K562 (cell line): ENCODE results near the gene CCDC7. TPM values are rescaled to one million over a fixed set of nuclear protein-coding genes. Genes with fewer than 3 reads are reported as not detected.

ENCODE experiments used
- GMEB1 ChIP-seq: fragments of 250-450 bp; sonication (Bioruptor Pico); IDR thresholded peaks from 2 replicates; pipeline ENCODE4 v1.4.0; 2020; ENCODE audit warnings: mild to moderate bottlenecking
- JUNB ChIP-seq: fragments of 450-650 bp; formaldehyde crosslinking; conservative IDR thresholded peaks from 2 replicates; pipeline ENCODE4 v1.4.0; 2020; ENCODE audit warnings: mild to moderate bottlenecking
- MGA ChIP-seq: fragments of 450-650 bp; IDR thresholded peaks from 2 replicates; pipeline ENCODE4 v1.6.1; 2016; ENCODE audit warnings: mild to moderate bottlenecking, moderate library complexity
- NEUROD1 ChIP-seq: fragments of 150-350 bp; IDR thresholded peaks from 2 replicates; pipeline ENCODE4 v1.6.1; 2014; ENCODE audit warnings: borderline replicate concordance, low read length, low read depth; ENCODE audit not compliant: partially characterized antibody
- PML ChIP-seq: IDR thresholded peaks from 2 replicates; pipeline ENCODE4 v1.6.1; 2012; ENCODE audit warnings: low read length, inconsistent platforms
- RAD21 ChIP-seq, 2 experiments: fragments of 250-450 bp in 1 of 2; fragments of 450-650 bp in 1 of 2; sonication (Bioruptor Pico) in 1 of 2; formaldehyde crosslinking in 1 of 2; IDR thresholded peaks in 1 of 2; conservative IDR thresholded peaks in 1 of 2; 2 replicates each; pipeline versions ENCODE4 v1.4.0 to v1.8.0; 2020 to 2022; ENCODE audit warnings: mild to moderate bottlenecking in 2 of 2, moderate library complexity in 1 of 2
- TARDBP ChIP-seq: fragments of 450-650 bp; IDR thresholded peaks from 2 replicates; pipeline ENCODE4 v1.6.1; 2016
- ZFP36 ChIP-seq: fragments of 150-350 bp; IDR thresholded peaks from 2 replicates; pipeline ENCODE4 v1.6.1; 2018; ENCODE audit warnings: low read length, low read depth; ENCODE audit not compliant: partially characterized antibody
- polyA plus RNA-seq, 8 experiments: library from polyadenylated mRNA; depleted of rRNA in 4 of 8; stranded (reverse) in 5 of 8; unstranded in 3 of 8; fragments of >200 nt; fragmentation: Nextera tagmentation in 2 of 8; fragmentation: Illumina TruSeq in 1 of 8; extraction: Ambion mirVana in 2 of 8; extraction: Trizol in 1 of 8; gene quantifications; 2 replicates each; pipeline versions ENCODE4 v1.2.1 to v1.2.3, GENCODE V29; 2011 to 2014; ENCODE audit warnings: inconsistent platforms in 1 of 8, missing spikeins in 1 of 8
- total RNA-seq, 7 experiments: library from RNA; depleted of rRNA in 6 of 7; stranded (reverse); fragments of >200 nt in 6 of 7; fragmentation: Illumina TruSeq in 2 of 7; extraction: Trizol in 2 of 7; gene quantifications; 2 replicates each; pipeline versions ENCODE4 v1.2.1 to v1.2.3, GENCODE V29; 2011 to 2021; ENCODE audit warnings: low replicate concordance in 1 of 7
- TF ChIP-seq, protein P1 (sequence below), 3 experiments: fragments of 200-800 bp in 1 of 3; fragments of 250-450 bp in 1 of 3; fragments of 450-650 bp in 1 of 3; sonication (Bioruptor Pico) in 1 of 3; sonication (Bioruptor generic) in 1 of 3; formaldehyde crosslinking in 1 of 3; IDR thresholded peaks; 2 replicates each; pipeline versions ENCODE4 v1.6.1 to v1.8.0; 2016 to 2022; ENCODE audit warnings: mild to moderate bottlenecking in 2 of 3, missing genetic modification characterization in 2 of 3, missing compliant biosample characterization in 1 of 3, moderate library complexity in 1 of 3

Gene CCDC7
- total and polyA plus RNA-seq, 9 of the 15 experiments (the other 6 are each of a cell fraction or from before 2014, with no cell fraction given), result 1.5 to 6.6 (median 2.7) TPM

- TF ChIP-seq GMEB1 (CRISPR knock-in tag), result peak; percentile 99
- TF ChIP-seq RAD21 (CRISPR knock-in tag; conservative IDR thresholded peaks at IDR 0.05 in 1 of 2, IDR thresholded peaks at IDR 0.05 in 1 of 2), result peak; percentile 45 to 63
- TF ChIP-seq MGA, result peak; percentile 23; the same call in 1 of the 2 replicates
- 0 out of 2 replicates have a peak, but pooled peaks have one; percentile 35 for TF ChIP-seq TARDBP
- no peak for TF ChIP-seq JUNB (CRISPR knock-in tag)
- TF ChIP-seq ZFP36, result peak; percentile 37
- TF ChIP-seq, protein P1, sequence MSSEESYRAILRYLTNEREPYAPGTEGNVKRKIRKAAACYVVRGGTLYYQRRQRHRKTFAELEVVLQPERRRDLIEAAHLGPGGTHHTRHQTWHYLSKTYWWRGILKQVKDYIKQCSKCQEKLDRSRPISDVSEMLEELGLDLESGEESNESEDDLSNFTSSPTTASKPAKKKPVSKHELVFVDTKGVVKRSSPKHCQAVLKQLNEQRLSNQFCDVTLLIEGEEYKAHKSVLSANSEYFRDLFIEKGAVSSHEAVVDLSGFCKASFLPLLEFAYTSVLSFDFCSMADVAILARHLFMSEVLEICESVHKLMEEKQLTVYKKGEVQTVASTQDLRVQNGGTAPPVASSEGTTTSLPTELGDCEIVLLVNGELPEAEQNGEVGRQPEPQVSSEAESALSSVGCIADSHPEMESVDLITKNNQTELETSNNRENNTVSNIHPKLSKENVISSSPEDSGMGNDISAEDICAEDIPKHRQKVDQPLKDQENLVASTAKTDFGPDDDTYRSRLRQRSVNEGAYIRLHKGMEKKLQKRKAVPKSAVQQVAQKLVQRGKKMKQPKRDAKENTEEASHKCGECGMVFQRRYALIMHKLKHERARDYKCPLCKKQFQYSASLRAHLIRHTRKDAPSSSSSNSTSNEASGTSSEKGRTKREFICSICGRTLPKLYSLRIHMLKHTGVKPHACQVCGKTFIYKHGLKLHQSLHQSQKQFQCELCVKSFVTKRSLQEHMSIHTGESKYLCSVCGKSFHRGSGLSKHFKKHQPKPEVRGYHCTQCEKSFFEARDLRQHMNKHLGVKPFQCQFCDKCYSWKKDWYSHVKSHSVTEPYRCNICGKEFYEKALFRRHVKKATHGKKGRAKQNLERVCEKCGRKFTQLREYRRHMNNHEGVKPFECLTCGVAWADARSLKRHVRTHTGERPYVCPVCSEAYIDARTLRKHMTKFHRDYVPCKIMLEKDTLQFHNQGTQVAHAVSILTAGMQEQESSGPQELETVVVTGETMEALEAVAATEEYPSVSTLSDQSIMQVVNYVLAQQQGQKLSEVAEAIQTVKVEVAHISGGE (CRISPR knock-in tag; IDR thresholded peaks at IDR 0.05), result peak in 1 of 3 experiments; percentile 83; a peak in 3 of 6 replicates
- no peak for TF ChIP-seq NEUROD1
- peak; percentile 65; the same call in 1 of the 2 replicates for TF ChIP-seq PML
Observed at GRCh38 chr10:32445740-32446535, at the start of gene CCDC7 (continued).
